CD14-positive monocyte (primary cell): ENCODE results near the gene KLRC3. TPM values are rescaled to one million over a fixed set of nuclear protein-coding genes. Genes with fewer than 3 reads are reported as not detected.

ENCODE experiments used
- DNase-seq, 3 donors: peaks; one replicate each; pipeline ENCODE4 v3.0.0-alpha.2; 2011 to 2022
- H2AFZ ChIP-seq: 2 replicates; pipeline ENCODE4 v1.6.0; 2012; ENCODE audit warnings: mild to moderate bottlenecking, low read depth, low read length, inconsistent platforms; ENCODE audit not compliant: insufficient read depth, poor library complexity, severe bottlenecking
- H3K27ac ChIP-seq, 2 donors: 1 replicate in 1 of 2; 2 replicates in 1 of 2; pipeline ENCODE4 v1.5.1; 2012 to 2013; ENCODE audit warnings: low read length in 2 of 2, control low read depth in 1 of 2, inconsistent platforms in 1 of 2, low read depth in 1 of 2, mild to moderate bottlenecking in 1 of 2
- H3K27me3 ChIP-seq, 2 donors: one replicate each; pipeline versions ENCODE4 v1.6.0 to v1.6.1; 2011 to 2013; ENCODE audit warnings: low read length in 2 of 2; ENCODE audit not compliant: control insufficient read depth in 2 of 2, insufficient read depth in 2 of 2
- H3K36me3 ChIP-seq, 2 donors: replicated peaks in 1 of 2; 1 replicate in 1 of 2; 2 replicates in 1 of 2; pipeline versions ENCODE4 v1.5.1 to v1.6.1; 2012 to 2013; ENCODE audit warnings: low read length in 2 of 2, control low read depth in 1 of 2, inconsistent platforms in 1 of 2, mild to moderate bottlenecking in 1 of 2; ENCODE audit not compliant: insufficient read depth in 2 of 2, control insufficient read depth in 1 of 2
- H3K4me1 ChIP-seq, 2 donors: 1 replicate in 1 of 2; 2 replicates in 1 of 2; pipeline versions ENCODE4 v1.5.1 to v1.6.1; 2012 to 2013; ENCODE audit warnings: low read length in 2 of 2, control low read depth in 1 of 2, inconsistent platforms in 1 of 2, mild to moderate bottlenecking in 1 of 2, moderate library complexity in 1 of 2; ENCODE audit not compliant: insufficient read depth in 2 of 2, control insufficient read depth in 1 of 2
- H3K4me2 ChIP-seq: replicated peaks from 2 replicates; pipeline ENCODE3; 2012; ENCODE audit warnings: low read length, moderate library complexity, mild to moderate bottlenecking; ENCODE audit not compliant: poor library complexity, severe bottlenecking; ENCODE audit errors: extremely low read depth
- H3K4me3 ChIP-seq, 3 experiments: fragments of 200-600 bp in 1 of 3; sonication (generic) in 1 of 3; replicated peaks in 1 of 3; 1 replicate in 2 of 3; 2 replicates in 1 of 3; pipeline ENCODE4 v1.5.1; 2011 to 2013; ENCODE audit warnings: low read length in 3 of 3, mild to moderate bottlenecking in 3 of 3, control low read depth in 2 of 3, low read depth in 2 of 3, inconsistent platforms in 1 of 3, moderate library complexity in 1 of 3
- H3K79me2 ChIP-seq: 2 replicates; pipeline ENCODE4 v1.6.0; 2012; ENCODE audit warnings: mild to moderate bottlenecking, control low read depth, inconsistent platforms, low read length, moderate library complexity; ENCODE audit not compliant: insufficient read depth
- H3K9ac ChIP-seq: 2 replicates; pipeline ENCODE4 v1.6.0; 2017; ENCODE audit warnings: low read length, mild to moderate bottlenecking; ENCODE audit not compliant: insufficient read depth, poor library complexity, severe bottlenecking
- H3K9me3 ChIP-seq, 2 donors: replicated peaks in 1 of 2; 1 replicate in 1 of 2; 2 replicates in 1 of 2; pipeline versions ENCODE4 v1.5.1 to v1.6.1; 2012 to 2013; ENCODE audit warnings: low read length in 2 of 2, control low read depth in 1 of 2; ENCODE audit not compliant: control insufficient read depth in 1 of 2, insufficient read depth in 1 of 2
- H4K20me1 ChIP-seq: 2 replicates; pipeline ENCODE4 v1.6.0; 2012; ENCODE audit warnings: mild to moderate bottlenecking, low read length, control low read depth, moderate library complexity; ENCODE audit not compliant: insufficient read depth
- H3K27ac Mint-ChIP-seq, 7 donors: one replicate each; pipeline ENCODE4 v1.8.0; 2020; ENCODE audit warnings: mild to moderate bottlenecking in 7 of 7, mixed read lengths in 7 of 7, moderate library complexity in 6 of 7, inconsistent platforms in 2 of 7
- H3K27me3 Mint-ChIP-seq, 3 donors: one replicate each; pipeline ENCODE4 v1.8.0; 2021 to 2022; ENCODE audit warnings: low read depth in 3 of 3, mild to moderate bottlenecking in 3 of 3, mixed read lengths in 3 of 3, moderate library complexity in 3 of 3, inconsistent platforms in 1 of 3
- H3K36me3 Mint-ChIP-seq, 2 donors: one replicate each; pipeline ENCODE4 v1.8.0; 2020; ENCODE audit warnings: mixed read lengths in 2 of 2, inconsistent platforms in 1 of 2, mild to moderate bottlenecking in 1 of 2
- H3K4me1 Mint-ChIP-seq: one replicate; pipeline ENCODE4 v1.8.0; 2020; ENCODE audit warnings: mild to moderate bottlenecking, mixed read lengths
- H3K4me3 Mint-ChIP-seq, 2 donors: one replicate each; pipeline ENCODE4 v1.8.0; 2020; ENCODE audit warnings: mild to moderate bottlenecking in 2 of 2, mixed read lengths in 2 of 2, moderate library complexity in 1 of 2
- H3K9me3 Mint-ChIP-seq, 7 donors: one replicate each; pipeline ENCODE4 v1.8.0; 2020 to 2022; ENCODE audit warnings: mixed read lengths in 7 of 7, mild to moderate bottlenecking in 6 of 7, moderate library complexity in 6 of 7, inconsistent platforms in 2 of 7
- CTCF ChIP-seq: fragments of 200-600 bp; IDR thresholded peaks from one replicate; pipeline ENCODE4 v1.8.0; 2022; ENCODE audit warnings: antibody characterized with exemption, mild to moderate bottlenecking
- WGBS: methylation state at CpG from one replicate; pipeline ENCODE4 v1.1.5; 2013; ENCODE audit warnings: missing lambda C conversion rate; ENCODE audit not compliant: insufficient coverage; 5-methylcytosine and 5-hydroxymethylcytosine counted together
- intact Hi-C, 2 donors: fragments of 100-400 bp; cut with micrococcal nuclease; formaldehyde crosslinking; loops; one replicate each; pipeline versions ENCODE4 v1.15.0 to v1.15.1; 2023
- polyA plus RNA-seq, 3 donors: library from polyadenylated mRNA; depleted of rRNA in 1 of 3; unstranded in 2 of 3; stranded (reverse) in 1 of 3; fragments of 300-500 nt in 2 of 3; fragments of >200 nt in 1 of 3; fragmentation: Illumina TruSeq in 2 of 3; gene quantifications; 1 replicate in 2 of 3; 2 replicates in 1 of 3; pipeline ENCODE4 v1.2.3, GENCODE V29; 2012 to 2021

The KLRC3 gene
- polyA plus RNA-seq, 3 donors: not detected

DNA sequence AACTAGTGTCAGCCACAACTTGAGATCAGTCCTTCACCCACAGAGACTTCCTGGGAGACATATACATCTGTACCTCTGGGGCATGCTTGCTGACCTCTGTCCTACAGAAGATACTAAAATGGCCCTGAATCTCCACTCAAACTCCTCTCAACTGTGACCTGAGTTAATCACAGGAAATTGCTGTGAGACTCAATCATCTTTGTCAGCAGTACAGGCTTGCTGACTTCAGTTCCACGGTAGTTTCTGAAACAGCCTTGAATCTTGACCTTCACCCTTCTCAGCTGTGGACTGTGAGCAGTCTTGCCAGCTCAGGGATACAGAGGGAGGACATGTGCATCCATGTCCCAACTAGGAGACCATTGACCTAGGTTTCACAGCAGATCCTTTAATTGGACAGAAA, 34.1 kb upstream of the KLRC3 start:
- 100% methylated on average over 1 of the region's 1 CpG for WGBS
- intact Hi-C loops: no loop called here
- H3K27ac Mint-ChIP-seq: no peak overlapping the region

GRCh38 chr12:10453156-10453555, 32.8 kb upstream of the KLRC3 start, which contains the start of gene KLRC1:
TSS of gene KLRC1 (minus strand) at chr12:10453377. CDS start at chr12:10451156, 2,221 bp downstream.
- Mint-ChIP-seq H3K27ac (no peak within 1 kb of the TSS), H3K9me3 (peaks cover 14 to 32% (median 20%) of the 10 kb centered on the region in 7 donors), H3K36me3 (no peaks in the 10 kb centered on the region), H3K4me1 (no peaks in the 10 kb centered on the region), H3K4me3 (no peak within 1 kb of the TSS), H3K27me3 (peaks cover 0 to 6% (median 0%) of the 10 kb centered on the region in 3 donors)
- Histone ChIP-seq H3K79me2 (no peaks in the 10 kb centered on the region), H3K9me3 (peaks cover 17% of the 10 kb centered on the region in 2 donors), H3K27ac (no peak within 1 kb of the TSS), H3K36me3 (no peaks in the 10 kb centered on the region), H3K9ac (no peak within 1 kb of the TSS), H2AFZ (no peak within 1 kb of the TSS), H3K4me2 (no peak within 1 kb of the TSS), H3K4me1 (no peaks in the 10 kb centered on the region), H4K20me1 (no peaks in the 10 kb centered on the region), H3K4me3 (no peak within 1 kb of the TSS), H3K27me3 (no peaks in the 10 kb centered on the region)
- no peak for DNase-seq
- WGBS: no CpG with 5 or more reads among the region's 2 CpGs
- no peak for TF ChIP-seq CTCF
- intact Hi-C loops: no loop called here

More for the DNA sequence above, 34.1 kb upstream of the KLRC3 start:
- H3K9ac ChIP-seq: no peak overlapping the region
- no peak overlapping the region for H3K4me2 ChIP-seq
- Mint-ChIP-seq H3K4me3 (no peak overlapping the region), H3K9me3 (peaks cover 14 to 33% (median 22%) of the 10 kb centered on the region in 7 donors), H3K27me3 (peaks cover 0 to 2% (median 0%) of the 10 kb centered on the region in 3 donors), H3K4me1 (no peaks in the 10 kb centered on the region), H3K36me3 (no peaks in the 10 kb centered on the region)
- no peak overlapping the region for H3K4me3 ChIP-seq
- no peaks in the 10 kb centered on the region for H4K20me1 ChIP-seq
- no peaks in the 10 kb centered on the region for H3K79me2 ChIP-seq
- no peaks in the 10 kb centered on the region for H3K36me3 ChIP-seq
- no peak for DNase-seq
- H3K27ac ChIP-seq: no peak overlapping the region
- no peak overlapping the region for H2AFZ ChIP-seq
- no peak for TF ChIP-seq CTCF
- H3K27me3 ChIP-seq: no peaks in the 10 kb centered on the region
- H3K4me1 ChIP-seq: no peaks in the 10 kb centered on the region
- peaks cover 17% of the 10 kb centered on the region in 2 donors for H3K9me3 ChIP-seq
